T follicular helper cell (primary cell): ENCODE measurements around the gene CAMK1G.

ENCODE experiments used
- DNase-seq: peaks from one replicate; pipeline ENCODE4 v3.0.0-alpha.2; 2020; ENCODE audit warnings: low read depth
- total RNA-seq, 2 experiments: gene quantifications; one replicate each; lab custom pipeline; 2026; lab: John Stamatoyannopoulos, UW

CAMK1G gene
- total RNA-seq = 0 reads per million in 2 experiments

- no peak for DNase-seq
These were observed at the start of gene CAMK1G for GRCh38 chr1:209583408-209583807. CAMK1G (plus strand) TSS chr1:209583714; CDS start chr1:209594984, 11,270 bp downstream.

- DNase-seq = no peak
These were observed 48.8 kb upstream of the CAMK1G start for GRCh38 chr1:209534496-209535250.

- DNase-seq = no peak
These were observed 46.7 kb upstream of the CAMK1G start for GRCh38 chr1:209536843-209537242.

GRCh38 chr1:209537336-209538114, 46.0 kb upstream of the CAMK1G start:
- DNase-seq = no peak

GRCh38 chr1:209539576-209539975, 43.9 kb upstream of the CAMK1G start:
- DNase-seq = no peak

- no peak for DNase-seq
These were observed 40.9 kb upstream of the CAMK1G start for GRCh38 chr1:209542585-209542984.

GRCh38 chr1:209544098-209544497, 39.4 kb upstream of the CAMK1G start:
- DNase-seq = no peak

- no peak for DNase-seq
These were observed 38.1 kb upstream of the CAMK1G start for GRCh38 chr1:209545423-209545822.

- no peak for DNase-seq
These were observed 37.0 kb upstream of the CAMK1G start for GRCh38 chr1:209546390-209547085.

- DNase-seq = no peak
These were observed 35.9 kb upstream of the CAMK1G start for GRCh38 chr1:209547626-209548025.

- no peak for DNase-seq
These were observed 33.9 kb upstream of the CAMK1G start for GRCh38 chr1:209549443-209550205.

- no peak for DNase-seq
These were observed 33.0 kb upstream of the CAMK1G start for GRCh38 chr1:209550519-209550918.

- no peak for DNase-seq
These were observed 30.9 kb upstream of the CAMK1G start for GRCh38 chr1:209552406-209553264.

GRCh38 chr1:209554761-209555611, 28.5 kb upstream of the CAMK1G start:
- no peak for DNase-seq

GRCh38 chr1:209556162-209556690, 27.3 kb upstream of the CAMK1G start:
- DNase-seq = no peak

GRCh38 chr1:209557221-209557620, 26.3 kb upstream of the CAMK1G start:
- DNase-seq = no peak

- no peak for DNase-seq
These were observed 23.0 kb upstream of the CAMK1G start for GRCh38 chr1:209560529-209560928.

GRCh38 chr1:209560952-209561351, 22.6 kb upstream of the CAMK1G start:
- no peak for DNase-seq

GRCh38 chr1:209561532-209561931, 22.0 kb upstream of the CAMK1G start:
- DNase-seq = no peak

- no peak for DNase-seq
These were observed 18.7 kb upstream of the CAMK1G start for GRCh38 chr1:209564849-209565248.
